Cardiac fibroblast (primary cell): ENCODE results near the gene RPL22.

Experiments used
- DNase-seq, 2 donors: peaks; one replicate each; pipeline versions ENCODE4 v3.0.0 to v3.0.0-alpha.2; 2010; ENCODE audit warnings: low read depth in 2 of 2
- H3K4me3 ChIP-seq, 2 donors: replicated peaks in 1 of 2; 1 replicate in 1 of 2; 2 replicates in 1 of 2; pipeline ENCODE4 v1.5.1; 2011; ENCODE audit warnings: low read depth in 2 of 2, low read length in 2 of 2, mild to moderate bottlenecking in 2 of 2, moderate library complexity in 1 of 2
- TF ChIP-seq, protein P1 (sequence below): IDR thresholded peaks from one replicate; pipeline ENCODE4 v1.5.1; 2011; ENCODE audit warnings: low read depth, mild to moderate bottlenecking, low read length, inconsistent platforms

The RPL22 gene

DNA sequence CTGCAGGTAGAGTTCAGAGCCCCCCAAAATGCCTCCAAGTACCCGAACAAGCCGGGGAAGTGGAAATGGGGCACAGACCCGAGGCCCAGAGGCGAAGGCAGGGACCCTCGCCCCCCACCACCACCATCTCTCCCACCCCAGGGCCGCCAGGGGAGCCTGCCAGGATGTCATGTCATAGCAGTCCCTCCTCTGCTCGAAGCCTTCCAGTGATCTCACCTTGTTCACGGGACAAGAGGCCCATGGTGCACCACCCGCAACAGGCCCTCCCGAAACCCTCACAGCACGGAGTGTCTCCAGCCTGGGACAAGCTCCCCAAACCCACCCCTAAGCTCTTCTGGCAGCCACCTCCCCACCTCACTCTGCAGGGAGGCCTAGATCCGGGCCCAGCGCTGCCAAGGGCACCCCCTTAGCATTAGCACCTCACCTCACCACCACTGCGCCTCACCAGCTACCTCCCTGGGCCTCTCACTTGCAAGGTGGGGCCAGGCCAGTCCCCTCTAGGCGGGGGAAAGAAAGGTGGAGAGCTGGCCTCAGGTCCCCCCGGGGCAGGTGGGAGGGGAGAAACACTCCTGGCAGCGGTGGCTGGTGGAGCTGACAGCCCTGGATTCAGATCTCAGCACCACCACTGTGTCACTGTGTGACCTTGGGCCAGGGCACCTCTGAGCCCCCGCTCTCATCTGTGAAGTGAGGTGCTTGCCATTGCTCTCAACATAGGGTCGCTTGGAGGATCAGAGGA lies 32.6 kb downstream of the RPL22 start:
- H3K4me3 ChIP-seq = no peak overlapping the region
- TF ChIP-seq, protein P1, sequence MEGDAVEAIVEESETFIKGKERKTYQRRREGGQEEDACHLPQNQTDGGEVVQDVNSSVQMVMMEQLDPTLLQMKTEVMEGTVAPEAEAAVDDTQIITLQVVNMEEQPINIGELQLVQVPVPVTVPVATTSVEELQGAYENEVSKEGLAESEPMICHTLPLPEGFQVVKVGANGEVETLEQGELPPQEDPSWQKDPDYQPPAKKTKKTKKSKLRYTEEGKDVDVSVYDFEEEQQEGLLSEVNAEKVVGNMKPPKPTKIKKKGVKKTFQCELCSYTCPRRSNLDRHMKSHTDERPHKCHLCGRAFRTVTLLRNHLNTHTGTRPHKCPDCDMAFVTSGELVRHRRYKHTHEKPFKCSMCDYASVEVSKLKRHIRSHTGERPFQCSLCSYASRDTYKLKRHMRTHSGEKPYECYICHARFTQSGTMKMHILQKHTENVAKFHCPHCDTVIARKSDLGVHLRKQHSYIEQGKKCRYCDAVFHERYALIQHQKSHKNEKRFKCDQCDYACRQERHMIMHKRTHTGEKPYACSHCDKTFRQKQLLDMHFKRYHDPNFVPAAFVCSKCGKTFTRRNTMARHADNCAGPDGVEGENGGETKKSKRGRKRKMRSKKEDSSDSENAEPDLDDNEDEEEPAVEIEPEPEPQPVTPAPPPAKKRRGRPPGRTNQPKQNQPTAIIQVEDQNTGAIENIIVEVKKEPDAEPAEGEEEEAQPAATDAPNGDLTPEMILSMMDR = no peak
- no peak for DNase-seq

DNA sequence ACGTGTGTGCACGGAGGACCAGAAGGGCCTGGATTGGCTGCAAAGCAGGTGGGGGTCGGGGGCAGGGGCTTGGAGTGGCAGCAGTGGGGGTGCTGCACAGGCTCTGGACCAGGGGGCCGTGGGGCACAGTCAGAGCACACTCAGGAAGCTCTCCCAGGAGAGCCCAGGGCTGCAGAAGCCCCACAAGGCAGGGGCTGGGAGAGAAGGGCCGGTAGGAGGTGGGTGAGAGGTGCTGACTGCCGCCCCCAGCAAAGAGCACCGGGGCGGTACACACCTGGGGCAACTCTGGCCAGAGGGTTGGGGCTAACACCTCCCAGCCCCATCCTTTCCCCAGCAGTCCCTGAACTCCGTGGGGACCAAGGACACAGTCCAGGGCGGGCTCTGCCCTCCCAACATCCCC lies 33.2 kb downstream of the RPL22 start:
- H3K4me3 ChIP-seq = no peak overlapping the region
- no peak for DNase-seq
- TF ChIP-seq, protein P1 = no peak

GRCh38 chr1:6165441-6165985 lies 33.9 kb downstream of the RPL22 start:
- no peak for DNase-seq
- H3K4me3 ChIP-seq = no peak overlapping the region
- TF ChIP-seq, protein P1 = no peak

GRCh38 chr1:6165027-6165426 lies 34.4 kb downstream of the RPL22 start:
- DNase-seq = no peak
- no peak overlapping the region for H3K4me3 ChIP-seq
- TF ChIP-seq, protein P1 = no peak

GRCh38 chr1:6163973-6164617 lies 35.3 kb downstream of the RPL22 start:
- DNase-seq = no peak
- H3K4me3 ChIP-seq = no peak overlapping the region
- TF ChIP-seq, protein P1 = no peak

- TF ChIP-seq, protein P1 = no peak
- H3K4me3 ChIP-seq = no peak overlapping the region
- no peak for DNase-seq
These were observed 36.0 kb downstream of the RPL22 start for GRCh38 chr1:6163191-6163972.
